HepG2 (cell line): Measurements from ENCODE around the gene IER2. TPM values are rescaled to one million over a fixed set of nuclear protein-coding genes. Genes with fewer than 3 reads are reported as not detected.

Source experiments
- ATAD3A ChIP-seq: sonication (generic); formaldehyde crosslinking; IDR thresholded peaks from 2 replicates; pipeline ENCODE4 v1.4.0; 2020; ENCODE audit warnings: missing genetic modification reagents
- EED ChIP-seq: sonication (generic); formaldehyde crosslinking; IDR thresholded peaks from 2 replicates; pipeline ENCODE4 v1.5.0; 2020; ENCODE audit warnings: mild to moderate bottlenecking, missing genetic modification reagents
- ELF1 ChIP-seq: sonication (generic); formaldehyde crosslinking; IDR thresholded peaks from 2 replicates; pipeline ENCODE4 v1.4.0; 2020; ENCODE audit warnings: missing genetic modification reagents
- GABPB1 ChIP-seq: IDR thresholded peaks from 2 replicates; pipeline ENCODE4 v1.6.1; 2016; ENCODE audit warnings: mild to moderate bottlenecking, missing genetic modification reagents, moderate library complexity, missing compliant biosample characterization
- HDAC1 ChIP-seq: sonication (generic); formaldehyde crosslinking; IDR thresholded peaks from 2 replicates; pipeline ENCODE4 v1.5.1; 2020; ENCODE audit warnings: mild to moderate bottlenecking, missing genetic modification reagents
- HNRNPLL ChIP-seq: fragments of 200-400 bp; formaldehyde crosslinking; IDR thresholded peaks from 2 replicates; pipeline ENCODE4 v1.6.1; 2017; ENCODE audit warnings: mild to moderate bottlenecking, low read depth, low read length; ENCODE audit not compliant: poor library complexity, severe bottlenecking
- IRX3 ChIP-seq: sonication (generic); formaldehyde crosslinking; IDR thresholded peaks from 2 replicates; pipeline ENCODE4 v1.8.1; 2023; ENCODE audit warnings: mild to moderate bottlenecking, low read depth, missing genetic modification reagents, borderline replicate concordance
- KLF16 ChIP-seq, 2 experiments: sonication (generic) in 1 of 2; formaldehyde crosslinking in 1 of 2; IDR thresholded peaks; 2 replicates each; pipeline versions ENCODE4 v1.6.1 to v1.8.0; 2016 to 2023; ENCODE audit warnings: missing genetic modification reagents in 2 of 2, missing compliant biosample characterization in 1 of 2
- KLF9 ChIP-seq: IDR thresholded peaks from 2 replicates; pipeline ENCODE4 v1.6.1; 2016; ENCODE audit warnings: low read depth
- MLXIP ChIP-seq: sonication (generic); formaldehyde crosslinking; IDR thresholded peaks from 2 replicates; pipeline ENCODE4 v1.9.0; 2021; ENCODE audit warnings: missing genetic modification reagents, borderline replicate concordance
- MYC ChIP-seq: sonication (generic); formaldehyde crosslinking; IDR thresholded peaks from 2 replicates; pipeline ENCODE4 v1.9.0; 2021; ENCODE audit warnings: missing genetic modification reagents, borderline replicate concordance
- NCOR1 ChIP-seq: fragments of 200-600 bp; sonication (generic); IDR thresholded peaks from 2 replicates; pipeline ENCODE4 v1.7.0; 2017; ENCODE audit warnings: antibody characterized with exemption, low read length, borderline replicate concordance
- NFIC ChIP-seq: IDR thresholded peaks from 2 replicates; pipeline ENCODE4 v1.6.1; 2012; ENCODE audit warnings: mild to moderate bottlenecking, low read length, inconsistent platforms
- RCOR2 ChIP-seq: IDR thresholded peaks from 2 replicates; pipeline ENCODE4 v1.6.1; 2016; ENCODE audit warnings: missing biosample characterization, missing genetic modification reagents
- SALL2 ChIP-seq: sonication (generic); formaldehyde crosslinking; IDR thresholded peaks from 2 replicates; pipeline ENCODE4 v1.8.1; 2023; ENCODE audit warnings: mild to moderate bottlenecking, missing genetic modification reagents, inconsistent platforms
- SP4 ChIP-seq: sonication (generic); formaldehyde crosslinking; IDR thresholded peaks from 2 replicates; pipeline ENCODE4 v1.8.1; 2023; ENCODE audit warnings: mild to moderate bottlenecking, missing genetic modification reagents
- TEAD3 ChIP-seq: optimal IDR thresholded peaks from 2 replicates; pipeline ENCODE3; 2016; ENCODE audit warnings: borderline replicate concordance
- TP53 ChIP-seq: sonication (generic); formaldehyde crosslinking; conservative IDR thresholded peaks from 2 replicates; pipeline ENCODE4 v1.4.0; 2020; ENCODE audit warnings: missing genetic modification reagents
- ZNF224 ChIP-seq: sonication (generic); formaldehyde crosslinking; IDR thresholded peaks from 2 replicates; pipeline ENCODE4 v1.5.0; 2020; ENCODE audit warnings: mild to moderate bottlenecking, missing genetic modification reagents
- ZNF543 ChIP-seq: sonication (generic); formaldehyde crosslinking; IDR thresholded peaks from 2 replicates; pipeline ENCODE4 v1.4.0; 2020; ENCODE audit warnings: mild to moderate bottlenecking, missing genetic modification reagents
- ZNF546 ChIP-seq: sonication (generic); formaldehyde crosslinking; conservative IDR thresholded peaks from 2 replicates; pipeline ENCODE4 v1.8.1; 2023; ENCODE audit warnings: mild to moderate bottlenecking, missing genetic modification reagents
- ZNF7 ChIP-seq: IDR thresholded peaks from 2 replicates; pipeline ENCODE4 v1.6.1; 2016; ENCODE audit warnings: missing biosample characterization, missing genetic modification reagents
- ZNF776 ChIP-seq: sonication (generic); formaldehyde crosslinking; IDR thresholded peaks from 2 replicates; pipeline ENCODE4 v1.4.0; 2020; ENCODE audit warnings: mild to moderate bottlenecking, missing genetic modification reagents
- ZNF883 ChIP-seq: sonication (generic); formaldehyde crosslinking; IDR thresholded peaks from 2 replicates; pipeline ENCODE4 v1.5.1; 2020; ENCODE audit warnings: mild to moderate bottlenecking, missing genetic modification reagents; ENCODE audit errors: not compliant biosample characterization
- polyA plus RNA-seq, 8 experiments: library from polyadenylated mRNA; depleted of rRNA in 3 of 8; stranded (reverse) in 7 of 8; unstranded in 1 of 8; fragments of >200 nt; fragmentation: Illumina TruSeq in 4 of 8; extraction: Trizol in 4 of 8; gene quantifications; 2 replicates each; pipeline versions ENCODE4 v1.2.1 to v1.2.3, GENCODE V29; 2011 to 2016; ENCODE audit warnings: low read depth in 4 of 8, missing spikeins in 1 of 8, mixed read lengths in 1 of 8; ENCODE audit not compliant: insufficient read depth in 1 of 8
- total RNA-seq, 5 experiments: library from RNA; depleted of rRNA; stranded (reverse); fragments of >200 nt; fragmentation: Illumina TruSeq; extraction: Trizol; gene quantifications; 2 replicates each; pipeline ENCODE4 v1.2.3, GENCODE V29; 2016; ENCODE audit warnings: low read depth in 1 of 5
- TF ChIP-seq, protein P1 (sequence below): sonication (generic); formaldehyde crosslinking; IDR thresholded peaks from 2 replicates; pipeline ENCODE4 v1.8.1; 2023; ENCODE audit warnings: mild to moderate bottlenecking, missing genetic modification reagents, borderline replicate concordance
- TF ChIP-seq, protein P2 (sequence below): sonication (generic); formaldehyde crosslinking; IDR thresholded peaks from 2 replicates; pipeline ENCODE4; 2020; ENCODE audit warnings: missing genetic modification reagents, mild to moderate bottlenecking, borderline replicate concordance

The IER2 gene
- total and polyA plus RNA-seq, 2 of the 13 experiments (the other 11 are each of a cell fraction or from before 2014, with no cell fraction given): 10.1 to 14.3 TPM

- TF ChIP-seq GABPB1: peak; percentile 70
- peak; percentile 23; the same call in 1 of the 2 replicates for TF ChIP-seq MYC (CRISPR knock-in tag)
- peak; percentile 95 for TF ChIP-seq SP4
- no peak for TF ChIP-seq ZNF883
- peak; percentile 31 for TF ChIP-seq TEAD3
- no peak for TF ChIP-seq NCOR1
- TF ChIP-seq RCOR2 (CRISPR knock-in tag): 0 out of 2 replicates have a peak, but pooled peaks have one; percentile 56
- no peak for TF ChIP-seq ZNF776 (CRISPR knock-in tag)
- TF ChIP-seq EED (CRISPR knock-in tag): no peak
- TF ChIP-seq SALL2: peak; percentile 50
- no peak for TF ChIP-seq KLF9 (CRISPR knock-in tag)
- no peak for TF ChIP-seq MLXIP (CRISPR knock-in tag)
- no peak; the same call in 1 of the 2 replicates for TF ChIP-seq IRX3 (CRISPR knock-in tag)
- no peak for TF ChIP-seq NFIC
- TF ChIP-seq KLF16 (CRISPR knock-in tag; IDR thresholded peaks at IDR 0.05): peak in 1 of 2 experiments; percentile 47; a peak in 1 of 4 replicates
- TF ChIP-seq TP53: no peak
- TF ChIP-seq, protein P1, sequence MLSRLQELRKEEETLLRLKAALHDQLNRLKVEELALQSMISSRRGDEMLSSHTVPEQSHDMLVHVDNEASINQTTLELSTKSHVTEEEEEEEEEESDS (CRISPR knock-in tag): no peak
- TF ChIP-seq ZNF7: no peak
- TF ChIP-seq ZNF224 (CRISPR knock-in tag): no peak
- TF ChIP-seq ZNF546 (CRISPR knock-in tag): no peak
- no peak for TF ChIP-seq ATAD3A
- TF ChIP-seq ZNF543 (CRISPR knock-in tag): no peak
- TF ChIP-seq, protein P2, sequence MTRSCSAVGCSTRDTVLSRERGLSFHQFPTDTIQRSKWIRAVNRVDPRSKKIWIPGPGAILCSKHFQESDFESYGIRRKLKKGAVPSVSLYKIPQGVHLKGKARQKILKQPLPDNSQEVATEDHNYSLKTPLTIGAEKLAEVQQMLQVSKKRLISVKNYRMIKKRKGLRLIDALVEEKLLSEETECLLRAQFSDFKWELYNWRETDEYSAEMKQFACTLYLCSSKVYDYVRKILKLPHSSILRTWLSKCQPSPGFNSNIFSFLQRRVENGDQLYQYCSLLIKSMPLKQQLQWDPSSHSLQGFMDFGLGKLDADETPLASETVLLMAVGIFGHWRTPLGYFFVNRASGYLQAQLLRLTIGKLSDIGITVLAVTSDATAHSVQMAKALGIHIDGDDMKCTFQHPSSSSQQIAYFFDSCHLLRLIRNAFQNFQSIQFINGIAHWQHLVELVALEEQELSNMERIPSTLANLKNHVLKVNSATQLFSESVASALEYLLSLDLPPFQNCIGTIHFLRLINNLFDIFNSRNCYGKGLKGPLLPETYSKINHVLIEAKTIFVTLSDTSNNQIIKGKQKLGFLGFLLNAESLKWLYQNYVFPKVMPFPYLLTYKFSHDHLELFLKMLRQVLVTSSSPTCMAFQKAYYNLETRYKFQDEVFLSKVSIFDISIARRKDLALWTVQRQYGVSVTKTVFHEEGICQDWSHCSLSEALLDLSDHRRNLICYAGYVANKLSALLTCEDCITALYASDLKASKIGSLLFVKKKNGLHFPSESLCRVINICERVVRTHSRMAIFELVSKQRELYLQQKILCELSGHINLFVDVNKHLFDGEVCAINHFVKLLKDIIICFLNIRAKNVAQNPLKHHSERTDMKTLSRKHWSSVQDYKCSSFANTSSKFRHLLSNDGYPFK (CRISPR knock-in tag): no peak
- no peak for TF ChIP-seq ELF1
- peak; percentile 55 for TF ChIP-seq HNRNPLL
- TF ChIP-seq HDAC1: peak; percentile 45
Observed at GRCh38 chr19:13117772-13118423, 32.3 kb upstream of the IER2 start, which contains the start of gene NACC1 (continued).
